ENCODE data around the gene MRPS7.

Gene MRPS7

DNA sequence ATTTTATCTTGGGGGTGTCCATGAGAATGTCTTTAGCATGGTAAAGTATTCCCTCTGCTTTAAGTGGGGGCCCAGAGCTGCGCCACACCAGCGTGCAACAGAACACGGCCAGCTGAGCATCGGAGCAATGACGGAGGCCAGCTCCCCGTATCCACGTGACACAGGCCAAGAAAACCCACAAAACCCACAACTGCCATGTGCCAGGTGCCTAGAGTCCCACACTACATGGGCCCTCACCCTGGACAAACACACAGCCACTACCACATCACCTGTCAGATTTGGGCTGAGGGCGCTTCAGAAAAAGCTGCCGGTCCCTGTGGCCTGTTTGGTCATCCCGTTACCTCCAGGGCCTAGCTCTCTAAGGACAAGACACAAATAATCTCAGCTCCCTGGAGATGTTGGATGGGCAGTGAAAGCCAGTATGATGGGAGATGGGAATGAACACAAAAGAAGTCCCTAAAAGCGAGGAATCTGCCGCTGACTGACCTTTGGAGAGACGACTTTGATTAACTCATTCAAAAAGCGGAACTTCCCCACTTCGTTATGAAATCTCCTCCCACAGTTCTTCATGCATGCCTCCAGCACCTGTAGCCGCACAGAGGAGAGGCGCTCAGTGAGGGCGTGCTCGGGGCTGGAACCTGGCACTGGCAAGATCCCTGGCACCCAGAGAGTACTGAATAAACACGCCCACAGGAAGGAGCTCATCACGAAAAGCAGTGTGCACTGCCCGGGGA lies 17.4 kb upstream of the MRPS7 start:
- no peak for TF ChIP-seq CTCF (IDR thresholded peaks at IDR 0.05; ENCODE audit: insufficient read depth, low read length, poor library complexity, severe bottlenecking)
- no peak for DNase-seq (ENCODE audit: extremely low read depth, insufficient read length)
- no peak overlapping the region for H3K4me3 ChIP-seq (replicated peaks; ENCODE audit: low read depth, low read length)
- H3K36me3 ChIP-seq (ENCODE audit: control insufficient read depth, insufficient read depth, low read length): peaks cover 37% of the 10 kb centered on the region
- H3K27me3 ChIP-seq (replicated peaks; ENCODE audit: control insufficient read depth, insufficient read depth, low read length): no peaks in the 10 kb centered on the region

- H3K36me3 ChIP-seq (ENCODE audit: control insufficient read depth, insufficient read depth, low read length): peaks cover 32% of the 10 kb centered on the region
- no peak overlapping the region for H3K4me3 ChIP-seq (replicated peaks; ENCODE audit: low read depth, low read length)
- no peak for DNase-seq (ENCODE audit: extremely low read depth, insufficient read length)
- no peak for TF ChIP-seq CTCF (IDR thresholded peaks at IDR 0.05; ENCODE audit: insufficient read depth, low read length, poor library complexity, severe bottlenecking)
- no peaks in the 10 kb centered on the region for H3K27me3 ChIP-seq (replicated peaks; ENCODE audit: control insufficient read depth, insufficient read depth, low read length)
Measured at GRCh38 chr17:75245011-75245410, 16.7 kb upstream of the MRPS7 start.

- H3K36me3 ChIP-seq (ENCODE audit: control insufficient read depth, insufficient read depth, low read length): peaks cover 20% of the 10 kb centered on the region
Measured at GRCh38 chr17:75246404-75246803, 15.3 kb upstream of the MRPS7 start.

GRCh38 chr17:75249564-75249963 lies 12.1 kb upstream of the MRPS7 start:
- H3K4me3 ChIP-seq (replicated peaks; ENCODE audit: low read depth, low read length): peak overlapping the region; percentile 43
- H3K36me3 ChIP-seq (ENCODE audit: control insufficient read depth, insufficient read depth, low read length): peaks cover 8% of the 10 kb centered on the region
- TF ChIP-seq CTCF (IDR thresholded peaks at IDR 0.05; ENCODE audit: insufficient read depth, low read length, poor library complexity, severe bottlenecking): no peak
- H3K27me3 ChIP-seq (replicated peaks; ENCODE audit: control insufficient read depth, insufficient read depth, low read length): no peaks in the 10 kb centered on the region
- no peak for DNase-seq (ENCODE audit: extremely low read depth, insufficient read length)

More at GRCh38 chr17:75246404-75246803, 15.3 kb upstream of the MRPS7 start:
- no peak for TF ChIP-seq CTCF (IDR thresholded peaks at IDR 0.05; ENCODE audit: insufficient read depth, low read length, poor library complexity, severe bottlenecking)
- no peak for DNase-seq (ENCODE audit: extremely low read depth, insufficient read length)
- H3K4me3 ChIP-seq (replicated peaks; ENCODE audit: low read depth, low read length): no peak overlapping the region
- no peaks in the 10 kb centered on the region for H3K27me3 ChIP-seq (replicated peaks; ENCODE audit: control insufficient read depth, insufficient read depth, low read length)

GRCh38 chr17:75250009-75250471 lies 11.6 kb upstream of the MRPS7 start:
- Histone ChIP-seq H3K36me3 (ENCODE audit: control insufficient read depth, insufficient read depth, low read length) (peaks cover 8% of the 10 kb centered on the region), H3K27me3 (replicated peaks; ENCODE audit: control insufficient read depth, insufficient read depth, low read length) (no peaks in the 10 kb centered on the region), H3K4me3 (replicated peaks; ENCODE audit: low read depth, low read length) (peak overlapping the region; percentile 48)
- no peak for TF ChIP-seq CTCF (IDR thresholded peaks at IDR 0.05; ENCODE audit: insufficient read depth, low read length, poor library complexity, severe bottlenecking)
- peak; percentile 78 for DNase-seq (ENCODE audit: extremely low read depth, insufficient read length)

Data from GM06990 (cell line).